HG02870 (cell line): Measurements from ENCODE around the gene NIPBL.
"Not testable (repeated sequence)": the region's sequence is repeated elsewhere in the genome, so short reads cannot be mapped to it uniquely, and the experiment has no call there.

ENCODE experiments used
- ATAC-seq: cut with Tn5 transposase; IDR thresholded peaks from one replicate; pipeline ENCODE4 v1.9.1; 2021; ENCODE audit warnings: mild to moderate bottlenecking, moderate library complexity; ENCODE audit not compliant: unreplicated experiment

Gene NIPBL

DNA sequence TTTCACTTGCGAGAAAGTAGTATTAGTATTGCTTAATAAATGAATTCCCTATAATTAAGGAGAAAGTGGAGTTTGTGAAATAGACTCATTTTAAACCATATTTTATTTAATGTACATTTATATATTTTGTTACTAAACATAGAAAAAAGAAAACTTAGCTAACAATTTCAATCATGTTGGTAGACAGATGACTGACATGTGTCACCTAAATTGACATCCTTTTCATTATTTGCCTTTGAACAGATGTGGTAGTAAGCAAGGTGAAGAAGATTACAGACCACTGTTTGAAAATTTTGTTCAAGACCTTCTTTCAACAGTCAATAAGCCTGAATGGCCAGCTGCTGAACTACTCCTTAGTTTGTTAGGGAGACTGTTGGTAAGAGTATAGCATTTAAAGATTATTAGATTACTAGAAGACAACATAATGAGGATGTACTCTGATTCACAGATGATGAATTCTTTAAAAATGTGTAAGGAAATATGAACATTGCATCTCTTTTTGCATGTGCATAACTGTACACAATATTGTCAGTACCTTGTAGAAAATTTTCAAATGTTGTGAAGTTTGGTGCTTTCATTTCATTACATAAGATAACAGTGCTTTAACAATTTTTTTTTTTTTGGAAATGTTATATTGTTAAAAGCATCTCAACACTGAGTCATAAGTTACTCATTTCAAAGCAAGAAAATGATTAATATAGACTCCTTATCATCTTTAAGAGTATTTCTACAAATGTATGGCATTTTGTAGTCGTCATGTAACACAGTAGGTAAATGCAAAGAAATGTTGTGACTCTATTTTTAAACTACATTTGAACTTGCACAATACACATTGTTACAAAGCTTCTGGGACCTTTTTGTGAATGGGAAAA, 139.5 kb downstream of the NIPBL start:
- no peak for ATAC-seq

DNA sequence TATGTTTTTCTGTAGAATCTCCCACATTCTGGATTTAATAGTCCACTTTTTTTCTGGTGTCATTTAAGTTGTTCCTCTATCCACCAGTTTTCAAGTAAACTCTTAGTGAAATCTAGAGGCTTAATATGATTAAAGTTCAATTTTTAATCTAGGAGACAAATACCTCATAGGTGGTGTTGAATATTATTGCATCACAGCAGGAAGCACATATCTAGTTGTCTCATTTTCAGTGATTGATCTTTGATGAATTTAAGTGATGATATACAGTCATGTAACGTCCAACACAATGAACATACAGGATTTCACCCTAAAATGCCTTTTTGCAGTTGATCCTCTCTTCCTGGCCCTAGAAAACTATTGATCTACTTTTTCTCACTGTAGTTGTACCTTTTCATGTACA, 152.3 kb downstream of the NIPBL start:
- no peak for ATAC-seq

DNA sequence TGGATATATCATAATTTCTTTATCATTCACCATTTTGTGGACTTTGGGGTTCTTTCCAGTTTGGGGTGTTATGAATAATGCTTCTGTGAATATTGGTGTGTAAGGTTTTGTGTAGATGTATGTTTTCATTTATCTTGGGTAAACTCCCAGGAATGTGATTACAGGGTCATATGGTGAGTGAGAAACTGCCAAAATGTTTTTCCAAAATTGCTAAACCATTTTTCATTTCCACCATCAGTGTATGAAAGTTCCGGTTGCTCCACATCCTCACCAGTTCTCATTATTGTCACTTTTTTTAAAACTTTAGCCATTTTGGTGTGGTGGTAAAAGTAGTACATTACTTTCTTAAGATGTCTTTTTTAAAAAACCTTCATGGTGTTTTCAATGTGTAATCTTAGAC, 152.9 kb downstream of the NIPBL start:
- no peak for ATAC-seq

DNA sequence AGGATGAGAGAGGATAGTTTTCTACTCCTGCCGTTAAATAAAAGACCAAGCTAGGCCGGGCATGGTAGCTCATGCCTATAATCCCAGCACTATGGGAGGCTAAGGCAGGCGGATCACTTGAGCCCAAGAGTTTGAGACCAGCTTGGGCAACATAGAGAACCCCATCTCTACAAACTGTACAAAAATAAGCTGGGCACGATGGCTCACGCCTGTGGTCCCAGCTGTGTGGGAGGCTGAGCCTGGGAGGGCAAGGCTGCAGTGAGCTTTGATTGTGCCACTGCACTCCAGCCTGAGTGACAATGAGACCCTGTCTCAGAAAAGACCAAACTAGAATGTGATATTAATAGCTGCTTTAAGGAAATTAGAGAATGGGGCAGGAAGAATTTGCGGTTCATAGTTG, 158.4 kb downstream of the NIPBL start:
- no peak for ATAC-seq

DNA sequence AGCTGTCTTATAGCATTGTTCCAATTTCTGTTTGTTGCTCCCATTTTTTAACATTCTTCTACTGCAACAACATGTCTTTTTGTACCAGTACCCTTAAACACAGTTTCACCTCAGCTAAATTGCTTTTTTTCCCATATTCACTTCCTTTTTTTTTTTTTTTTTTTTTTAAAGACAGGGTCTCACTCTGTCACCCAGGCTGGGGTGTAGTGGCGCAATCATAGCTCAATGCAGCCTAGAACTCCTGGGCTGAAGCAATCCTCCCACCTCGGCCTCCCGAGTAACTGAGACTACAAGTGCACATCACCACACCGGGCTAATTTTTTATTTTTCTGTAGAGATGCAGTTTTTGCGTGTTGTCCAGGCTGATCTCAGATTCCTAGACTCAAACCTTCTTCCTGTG, 161.3 kb downstream of the NIPBL start:
- no peak for ATAC-seq

DNA sequence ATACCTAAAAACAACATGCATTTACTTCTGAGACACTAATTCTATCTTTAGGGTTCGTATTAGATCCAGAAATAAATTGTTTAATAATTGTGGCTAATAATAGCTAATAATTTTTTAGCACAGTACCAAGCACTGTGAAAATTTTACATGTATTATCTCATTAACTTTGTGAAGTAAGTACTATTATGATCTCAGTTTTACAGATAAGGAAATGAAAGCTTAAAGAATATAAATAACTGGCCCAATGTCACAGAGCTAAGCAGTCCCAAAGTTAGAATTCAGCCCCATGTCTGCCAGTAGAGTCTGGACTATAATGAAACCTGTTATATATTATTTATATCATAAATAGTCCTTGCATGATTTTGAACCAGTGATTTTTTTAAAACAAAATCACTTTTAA, 163.3 kb downstream of the NIPBL start:
- no peak for ATAC-seq

- no peak for ATAC-seq
Measured at GRCh38 chr5:37043693-37044092, 167.1 kb downstream of the NIPBL start.

DNA sequence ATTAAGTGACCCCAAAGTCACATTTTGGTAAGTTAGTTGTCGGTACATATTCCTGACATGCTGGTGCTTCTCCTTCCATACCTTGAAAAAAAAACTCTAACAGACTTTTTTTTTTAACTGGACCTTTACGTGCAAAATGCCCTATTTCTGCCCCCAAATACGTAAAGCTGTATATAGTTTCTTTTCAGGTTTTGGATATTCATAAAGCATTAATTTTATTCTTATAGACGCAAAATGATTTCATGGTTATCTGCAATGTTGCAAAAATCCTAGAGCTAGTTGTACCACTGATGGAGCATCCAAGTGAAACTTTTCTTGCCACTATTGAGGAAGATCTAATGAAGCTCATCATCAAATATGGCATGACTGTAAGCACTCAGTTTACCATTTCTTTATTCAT, 167.6 kb downstream of the NIPBL start:
- ATAC-seq: no peak

GRCh38 chr5:37045703-37046102, 169.1 kb downstream of the NIPBL start:
- ATAC-seq: no peak

- ATAC-seq: no peak
Measured at GRCh38 chr5:37047947-37048346, 171.4 kb downstream of the NIPBL start.

GRCh38 chr5:37054391-37054790, 177.8 kb downstream of the NIPBL start:
- no peak for ATAC-seq

DNA sequence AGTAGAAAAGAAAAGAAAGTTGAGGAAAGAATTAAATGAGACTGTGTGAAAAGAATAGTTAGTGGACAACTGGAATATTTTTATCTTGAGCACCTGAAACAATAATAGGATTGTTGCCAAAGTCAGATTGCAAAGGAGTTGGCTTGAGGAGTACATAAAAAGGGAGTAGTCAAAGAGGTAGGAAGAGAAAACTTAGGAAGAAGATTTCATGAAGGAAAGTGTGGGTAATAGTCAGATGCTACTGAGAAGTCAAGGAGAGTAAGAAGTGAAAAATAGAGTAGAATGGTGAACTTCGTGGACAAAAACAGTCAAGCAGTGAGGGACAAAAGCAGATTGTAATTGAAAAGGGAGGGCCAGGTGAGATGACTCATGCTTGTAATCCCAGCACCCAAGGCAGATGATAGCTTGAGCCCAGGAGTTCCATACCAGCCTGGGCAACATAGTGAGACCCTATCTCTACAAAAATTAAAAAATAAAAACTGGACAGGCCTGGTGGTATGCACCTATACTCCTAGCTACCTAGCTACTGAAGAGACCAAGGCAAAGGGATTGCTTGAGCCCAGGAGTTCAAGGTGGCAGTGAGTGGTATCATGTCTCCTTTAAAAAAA, 178.9 kb downstream of the NIPBL start:
- no peak for ATAC-seq

DNA sequence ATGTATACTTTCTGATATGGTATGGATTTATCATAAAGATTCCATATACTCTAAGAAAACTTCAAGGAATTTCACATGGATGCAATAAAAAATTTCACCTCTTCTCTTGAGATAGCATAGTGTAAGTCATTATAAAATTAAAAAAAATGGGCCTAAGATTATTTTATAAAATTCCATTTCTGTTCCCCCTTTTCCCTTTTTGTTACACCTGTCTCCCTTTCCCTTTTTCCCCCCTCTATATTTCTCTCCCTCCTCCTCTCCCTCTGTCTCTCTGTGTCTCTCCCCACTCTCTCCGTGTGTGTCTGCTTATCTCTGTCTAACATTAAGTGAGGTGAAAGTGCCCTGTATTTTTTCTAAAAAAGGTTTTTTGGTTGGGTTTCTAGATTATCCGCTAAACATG, 180.2 kb downstream of the NIPBL start:
- no peak for ATAC-seq

DNA sequence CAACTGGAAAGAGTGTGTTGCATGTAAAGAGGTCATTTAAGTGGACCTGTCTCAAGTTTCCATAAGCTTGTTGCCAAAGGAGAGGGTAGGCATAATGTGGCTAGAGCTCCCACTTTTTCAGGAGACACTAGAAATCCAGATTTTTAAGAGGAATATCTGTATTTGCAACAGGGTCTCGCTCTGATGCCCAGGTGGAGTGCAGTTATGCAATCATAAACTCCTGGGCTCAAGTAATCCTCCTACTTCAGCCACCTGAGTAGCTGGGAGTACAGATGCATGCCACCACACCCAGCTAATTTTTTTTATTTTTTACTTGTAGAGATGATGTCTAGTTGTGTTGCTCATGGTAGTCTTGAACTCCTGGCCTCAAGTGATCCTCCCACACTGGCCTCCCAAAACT, 183.5 kb downstream of the NIPBL start:
- no peak for ATAC-seq

DNA sequence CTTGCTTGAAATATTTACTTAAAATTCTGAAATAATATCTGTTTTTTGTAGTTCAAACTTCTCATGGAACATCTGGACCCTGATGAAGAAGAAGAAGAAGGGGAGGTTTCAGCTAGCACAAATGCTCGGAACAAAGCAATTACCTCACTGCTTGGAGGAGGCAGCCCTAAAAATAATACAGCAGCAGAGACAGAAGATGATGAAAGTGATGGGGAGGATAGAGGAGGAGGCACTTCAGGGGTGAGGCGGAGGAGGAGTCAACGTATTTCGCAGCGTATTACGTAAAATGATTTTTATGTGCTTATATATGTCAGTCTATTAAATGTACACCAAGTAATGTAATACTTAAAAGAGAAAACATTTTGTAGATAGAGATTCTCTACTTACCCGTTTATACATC, 187.2 kb downstream of the NIPBL start:
- ATAC-seq: no peak

DNA sequence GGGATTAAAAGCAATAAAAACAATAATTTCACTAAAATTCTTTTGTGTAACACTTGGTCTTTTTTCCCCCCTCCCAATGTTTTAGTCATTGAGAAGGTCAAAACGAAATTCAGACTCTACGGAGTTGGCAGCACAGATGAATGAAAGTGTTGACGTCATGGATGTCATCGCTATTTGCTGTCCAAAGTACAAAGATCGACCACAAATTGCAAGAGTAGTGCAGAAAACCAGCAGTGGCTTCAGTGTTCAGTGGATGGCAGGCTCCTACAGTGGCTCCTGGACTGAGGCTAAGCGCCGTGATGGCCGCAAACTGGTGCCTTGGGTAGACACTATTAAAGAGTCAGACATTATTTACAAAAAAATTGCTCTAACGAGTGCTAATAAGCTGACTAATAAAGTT, 187.9 kb downstream of the NIPBL start:
- no peak for ATAC-seq

DNA sequence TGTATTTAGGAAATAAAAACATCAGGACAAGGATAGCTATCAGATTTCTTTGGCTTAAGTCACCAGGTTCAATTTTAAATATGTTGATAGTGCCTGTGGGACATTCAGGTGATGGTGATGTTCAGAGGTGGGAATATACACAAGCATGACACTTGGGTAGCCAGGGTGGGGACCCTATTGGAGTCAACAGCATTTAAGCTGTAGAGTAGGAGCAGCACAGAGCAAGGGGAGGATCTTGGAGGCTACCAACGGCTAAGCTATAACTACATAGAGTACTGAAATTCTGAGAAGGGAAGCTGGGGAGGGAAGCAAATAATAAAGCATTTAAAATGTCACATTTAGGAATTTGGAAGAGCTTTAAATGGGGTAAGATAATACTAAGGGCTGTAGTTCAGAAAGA, 194.9 kb downstream of the NIPBL start:
- no peak for ATAC-seq

DNA sequence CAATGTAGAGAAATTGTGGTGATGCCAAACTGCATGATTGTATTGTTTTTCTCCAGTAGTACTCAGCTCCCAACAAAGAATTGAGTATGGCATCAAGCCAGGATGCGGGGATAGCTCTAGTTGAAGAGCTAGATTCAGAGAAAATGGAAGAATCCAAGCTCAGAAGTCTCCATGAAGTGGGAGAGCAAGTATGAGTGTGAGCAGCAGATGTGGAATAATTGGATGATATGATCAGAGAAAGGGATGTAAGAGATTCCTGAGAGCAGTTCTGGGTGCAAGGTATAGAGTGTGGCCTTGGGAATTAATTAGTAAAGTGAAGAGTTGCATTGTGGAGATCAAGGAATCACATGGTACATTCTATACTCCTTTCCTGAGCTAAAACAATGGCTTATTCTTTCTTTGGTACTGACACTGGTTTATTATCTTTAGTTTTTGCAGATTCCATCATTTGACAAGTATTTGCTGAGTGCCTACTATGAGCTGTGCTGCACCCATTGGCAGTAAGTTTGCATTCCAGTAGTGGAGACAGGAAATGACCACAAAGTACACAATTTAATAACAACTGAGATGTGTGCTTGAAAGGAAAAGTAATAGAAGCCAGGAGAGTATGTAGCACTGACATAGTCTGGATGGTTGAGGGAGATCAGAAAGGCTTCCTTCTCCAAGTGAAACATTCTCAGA, 195.5 kb downstream of the NIPBL start:
- no peak for ATAC-seq

- no peak for ATAC-seq
Measured at GRCh38 chr5:37075399-37075950, 198.9 kb downstream of the NIPBL start.

- ATAC-seq: no peak
Measured at GRCh38 chr5:37077146-37077545, 200.6 kb downstream of the NIPBL start.

GRCh38 chr5:37080697-37081096, 204.1 kb downstream of the NIPBL start:
- no peak for ATAC-seq

- ATAC-seq: not testable (repeated sequence)
Measured at GRCh38 chr5:37082977-37083376, 206.4 kb downstream of the NIPBL start.
